ENCODE results near the gene PPFIA1. TPM values are rescaled to one million over a fixed set of nuclear protein-coding genes. Genes with fewer than 3 reads are reported as not detected.

PPFIA1 gene
- total and polyA plus RNA-seq, 10 of the 15 experiments (the other 5 are each of a cell fraction or from before 2014, with no cell fraction given): 5.2 to 26.2 (median 15.8) TPM

- TF ChIP-seq ZBTB33 (IDR thresholded peaks at IDR 0.05) (no peak), ZNF687 (IDR thresholded peaks at IDR 0.05) (no peak), SMAD1 (IDR thresholded peaks at IDR 0.05; ENCODE audit: low read depth, partially characterized antibody) (no peak), KAT2A (conservative IDR thresholded peaks at IDR 0.05; ENCODE audit: control insufficient read depth, low read depth, low read length) (no peak), PKNOX1 (IDR thresholded peaks at IDR 0.05) (no peak), ETV6 (conservative IDR thresholded peaks at IDR 0.05 in 1 of 2, IDR thresholded peaks at IDR 0.05 in 1 of 2; ENCODE audit: borderline replicate concordance in 1 of 2, low read depth in 1 of 2) (no peak), ZNF384 (IDR thresholded peaks at IDR 0.05; ENCODE audit: borderline replicate concordance, low read depth, low read length) (no peak), CREB1 (IDR thresholded peaks at IDR 0.05; ENCODE audit: low read depth) (no peak)
Observed at GRCh38 chr11:70381872-70382861, 111.7 kb downstream of the PPFIA1 start (continued).

All from GM12878 (cell line).